ENCODE measurements around the gene SLX4.

GRCh38 chr16:3534126-3534525, 77.3 kb downstream of the SLX4 start:
- TF ChIP-seq POLR2A (IDR thresholded peaks at IDR 0.05; ENCODE audit: low read depth, low read length) (no peak), POLR2AphosphoS5 (IDR thresholded peaks at IDR 0.05; ENCODE audit: low read depth, low read length) (no peak)

Measured in GM12892 (cell line).